Activated CD4-positive, alpha-beta T cell treated with anti-CD3 and anti-CD28 coated beads, Interleukin-2, Interleukin-6, amounts not matched to agents 100 ng/mL and 50 ng/mL, durations not matched to agents 16 hours and 8 hours (primary cell): ENCODE measurements around the gene PARP4.
"Not testable (repeated sequence)": the region's sequence is repeated elsewhere in the genome, so short reads cannot be mapped to it uniquely, and the experiment has no call there.

Experiments
- DNase-seq: peaks from one replicate; pipeline ENCODE4 v3.0.0-alpha.2; 2020

Gene PARP4

GRCh38 chr13:24512197-24512907 lies at the start of gene PARP4:
TSS of gene PARP4 (minus strand) at chr13:24512778. CDS start at chr13:24503776, 9,002 bp downstream.
- DNase-seq = peak; percentile 83

- DNase-seq = not testable (repeated sequence)
These were observed 48.1 kb upstream of the PARP4 start for GRCh38 chr13:24560579-24561187.

- not testable (repeated sequence) for DNase-seq
These were observed 47.0 kb upstream of the PARP4 start for GRCh38 chr13:24559431-24560218.

- no peak for DNase-seq
These were observed 44.5 kb upstream of the PARP4 start for GRCh38 chr13:24557081-24557480.

- not testable (repeated sequence) for DNase-seq
These were observed 41.3 kb upstream of the PARP4 start for GRCh38 chr13:24553892-24554291.

- DNase-seq = peak; percentile 12
These were observed 29.1 kb upstream of the PARP4 start for GRCh38 chr13:24541476-24542352.

- no peak for DNase-seq
These were observed 28.5 kb upstream of the PARP4 start for GRCh38 chr13:24541127-24541475.

GRCh38 chr13:24540236-24541126 lies 27.9 kb upstream of the PARP4 start:
- no peak for DNase-seq

- no peak for DNase-seq
These were observed 27.1 kb upstream of the PARP4 start for GRCh38 chr13:24539500-24540165.

- no peak for DNase-seq
These were observed 16.9 kb upstream of the PARP4 start for GRCh38 chr13:24529478-24529877.

- no peak for DNase-seq
These were observed 16.3 kb upstream of the PARP4 start for GRCh38 chr13:24528816-24529398.

- no peak for DNase-seq
These were observed 14.7 kb upstream of the PARP4 start for GRCh38 chr13:24527266-24527775.

GRCh38 chr13:24520733-24521132 lies 8.2 kb upstream of the PARP4 start:
- no peak for DNase-seq

GRCh38 chr13:24516919-24517318 lies 4.3 kb upstream of the PARP4 start:
- no peak for DNase-seq

GRCh38 chr13:24512908-24513213 lies 283 bp upstream of the PARP4 start:
- no peak for DNase-seq

GRCh38 chr13:24511816-24512196 lies 772 bp downstream of the PARP4 start:
- DNase-seq = no peak

GRCh38 chr13:24511019-24511815 lies 1.4 kb downstream of the PARP4 start:
- peak; percentile 77 for DNase-seq

GRCh38 chr13:24506698-24507335 lies 5.8 kb downstream of the PARP4 start:
- DNase-seq = no peak

GRCh38 chr13:24506283-24506682 lies 6.3 kb downstream of the PARP4 start:
- DNase-seq = not testable (repeated sequence)
